OCI-LY7 (cell line): ENCODE measurements around the gene TTC34. TPM values are rescaled to one million over a fixed set of nuclear protein-coding genes. Genes with fewer than 3 reads are reported as not detected.

Source experiments
- BruUV-seq: library from RNA; stranded (reverse); fragments of 400-500 nt; replicated peaks from 2 replicates; lab custom pipeline; 2021; lab: Mats Ljungman, UMichigan
- CTCF ChIA-PET: fragments of 300-600 bp; sonication (Branson Sonifier 250); formaldehyde crosslinking; loops from one replicate; lab custom pipeline; 2022; ENCODE audit warnings: antibody characterized with exemption; ENCODE audit not compliant: unreplicated experiment; lab: Charles Lee
- POLR2A ChIA-PET: fragments of 300-600 bp; sonication (Branson Sonifier 250); formaldehyde crosslinking; loops from one replicate; lab custom pipeline; 2022; ENCODE audit warnings: antibody characterized with exemption; lab: Charles Lee
- DNase-seq: peaks from one replicate; pipeline ENCODE4 v3.0.0-alpha.2; 2015; ENCODE audit warnings: low spot score
- H2AFZ ChIP-seq: fragments of 200-600 bp; sonication (generic), shearing (Covaris generic); 2 replicates; pipeline ENCODE4 v1.6.1; 2014; ENCODE audit warnings: mild to moderate bottlenecking, antibody characterized with exemption, low read length, moderate library complexity
- H3K27ac ChIP-seq: fragments of 200-600 bp; sonication (generic); 2 replicates; pipeline ENCODE4 v1.5.1; 2014; ENCODE audit warnings: mixed run types, low read depth, mild to moderate bottlenecking, moderate library complexity, low read length, inconsistent platforms; ENCODE audit not compliant: poor library complexity, severe bottlenecking
- H3K36me3 ChIP-seq: fragments of 200-600 bp; sonication (generic); 2 replicates; pipeline ENCODE4 v1.6.1; 2014; ENCODE audit warnings: mild to moderate bottlenecking, antibody characterized with exemption, low read length, moderate library complexity, mixed read lengths; ENCODE audit not compliant: insufficient read depth
- H3K4me1 ChIP-seq: fragments of 200-600 bp; sonication (generic); 2 replicates; pipeline ENCODE4 v1.5.1; 2014; ENCODE audit warnings: mild to moderate bottlenecking, low read length; ENCODE audit not compliant: insufficient read depth, poor library complexity, severe bottlenecking
- H3K4me2 ChIP-seq: fragments of 200-600 bp; sonication (generic); 2 replicates; pipeline ENCODE4 v1.6.1; 2014; ENCODE audit warnings: mild to moderate bottlenecking, low read length
- H3K4me3 ChIP-seq: fragments of 200-600 bp; sonication (generic); 2 replicates; pipeline ENCODE4 v1.5.1; 2014; ENCODE audit warnings: mild to moderate bottlenecking, low read depth, low read length; ENCODE audit not compliant: poor library complexity, severe bottlenecking
- H3K79me2 ChIP-seq: fragments of 200-600 bp; sonication (generic); 2 replicates; pipeline ENCODE4 v1.6.1; 2016; ENCODE audit warnings: low read depth, mild to moderate bottlenecking, low read length, moderate library complexity, mixed read lengths; ENCODE audit not compliant: insufficient read depth
- H3K9me2 ChIP-seq: fragments of 200-600 bp; sonication (generic); 2 replicates; pipeline ENCODE4 v1.6.1; 2016; ENCODE audit warnings: mild to moderate bottlenecking, low read length, mixed read lengths; ENCODE audit not compliant: insufficient read depth
- H3K9me3 ChIP-seq: fragments of 200-600 bp; sonication (generic); 2 replicates; pipeline ENCODE4 v1.6.1; 2014; ENCODE audit warnings: mild to moderate bottlenecking, mixed run types, low read length, mixed read lengths
- H4K20me1 ChIP-seq: fragments of 200-600 bp; sonication (generic); 2 replicates; pipeline ENCODE4 v1.6.1; 2014; ENCODE audit warnings: mild to moderate bottlenecking, antibody characterized with exemption, low read length, moderate library complexity, mixed read lengths; ENCODE audit not compliant: insufficient read depth
- CTCF ChIP-seq: fragments of 200-600 bp; sonication (generic); conservative IDR thresholded peaks from 2 replicates; pipeline ENCODE4 v1.5.1; 2014; ENCODE audit warnings: mild to moderate bottlenecking, antibody characterized with exemption, low read length, moderate library complexity, mixed read lengths
- EZH2phosphoT487 ChIP-seq: fragments of 200-600 bp; sonication (generic); IDR thresholded peaks from 2 replicates; pipeline ENCODE4 v1.6.1; 2018; ENCODE audit warnings: low read depth, borderline replicate concordance, mild to moderate bottlenecking, mixed run types, antibody characterized with exemption, low read length, moderate library complexity, mixed read lengths
- intact Hi-C: fragments of 100-400 bp; cut with micrococcal nuclease; formaldehyde crosslinking; loops from one replicate; pipeline ENCODE4 v1.10.0; 2022; ENCODE audit not compliant: unreplicated experiment
- total RNA-seq, 2 experiments: library from RNA; depleted of rRNA in 1 of 2; stranded (reverse); fragments of >200 nt in 1 of 2; shearing (Covaris generic) in 1 of 2; gene quantifications; 2 replicates each; pipeline ENCODE4 v1.2.3, GENCODE V29; 2014 to 2022

TTC34 gene
- total RNA-seq, 2 experiments from 2014 or later: 1.1 to 2.2 TPM

GRCh38 chr1:2650967-2651645 lies 150.4 kb downstream of the TTC34 start:
- intact Hi-C loops: no loop called here
- peaks cover 10% of the 10 kb centered on the region; the same call in 1 of the 2 replicates for H3K9me3 ChIP-seq
- DNase-seq: no peak
- BruUV-seq: no TSS peak
- no peak overlapping the region for H3K4me2 ChIP-seq
- H2AFZ ChIP-seq: no peak overlapping the region
- H3K36me3 ChIP-seq: no peaks in the 10 kb centered on the region
- no peaks in the 10 kb centered on the region for H3K79me2 ChIP-seq
- TF ChIP-seq EZH2phosphoT487 (no peak), CTCF (no peak)
- H3K27ac ChIP-seq: no peak overlapping the region
- H3K4me1 ChIP-seq: no peaks in the 10 kb centered on the region
- no peaks in the 10 kb centered on the region for H4K20me1 ChIP-seq
- no peaks in the 10 kb centered on the region for H3K9me2 ChIP-seq
- ChIA-PET CTCF (no interaction called here), POLR2A (no interaction called here)
- no peak overlapping the region for H3K4me3 ChIP-seq

- intact Hi-C loops: no loop called here
- Histone ChIP-seq H3K9me2 (no peaks in the 10 kb centered on the region), H3K4me1 (peaks cover 10% of the 10 kb centered on the region), H3K27ac (no peak overlapping the region), H3K36me3 (no peaks in the 10 kb centered on the region), H4K20me1 (no peaks in the 10 kb centered on the region), H3K4me3 (no peak overlapping the region), H3K79me2 (no peaks in the 10 kb centered on the region), H2AFZ (no peak overlapping the region), H3K9me3 (peaks cover 10% of the 10 kb centered on the region; the same call in 1 of the 2 replicates), H3K4me2 (no peak overlapping the region)
- POLR2A ChIA-PET: no interaction called here
- CTCF ChIA-PET: no interaction called here
- TF ChIP-seq CTCF (no peak), EZH2phosphoT487 (no peak)
- peak; percentile 37 for DNase-seq
- no TSS peak for BruUV-seq
These were observed 154.7 kb downstream of the TTC34 start for GRCh38 chr1:2646837-2647236.

- ChIA-PET POLR2A (no interaction called here), CTCF (no interaction called here)
- no peak for DNase-seq
- Histone ChIP-seq H3K4me1 (peaks cover 10% of the 10 kb centered on the region), H4K20me1 (no peaks in the 10 kb centered on the region), H3K79me2 (no peaks in the 10 kb centered on the region), H2AFZ (no peak overlapping the region), H3K9me2 (no peaks in the 10 kb centered on the region), H3K4me2 (no peak overlapping the region), H3K36me3 (no peaks in the 10 kb centered on the region), H3K27ac (no peak overlapping the region), H3K9me3 (peaks cover 10% of the 10 kb centered on the region; the same call in 1 of the 2 replicates), H3K4me3 (no peak overlapping the region)
- no TSS peak for BruUV-seq
- intact Hi-C loops: no loop called here
- TF ChIP-seq EZH2phosphoT487: no peak
These were observed 155.7 kb downstream of the TTC34 start for GRCh38 chr1:2645776-2646175.
